ENCODE data around the gene SAT2. TPM values are rescaled to one million over a fixed set of nuclear protein-coding genes. Genes with fewer than 3 reads are reported as not detected.

SAT2 gene
- total RNA-seq, 1 experiment from 2014 or later, result 52.0 TPM

Other genes with a start within 250 kb of the SAT2 start
- 15.8 and 18.8 TPM in 2 replicates for gene TNK1, start 246.7 kb downstream of the SAT2 start, total RNA-seq (2021)
- 53.0 and 64.5 TPM in 2 replicates for gene PLSCR3, start 233.3 kb downstream of the SAT2 start, total RNA-seq (2021)
- gene TMEM256, start 223.7 kb downstream of the SAT2 start, total RNA-seq (2021), result 55.4 and 91.7 TPM in 2 replicates
- gene NLGN2, start 220.0 kb downstream of the SAT2 start, total RNA-seq (2021), result 86.3 and 98.8 TPM in 2 replicates
- gene SPEM1, start 207.5 kb downstream of the SAT2 start, total RNA-seq (2021), result 0.83 and 1.1 TPM in 2 replicates
- gene SPEM2, start 202.2 kb downstream of the SAT2 start, total RNA-seq (2021), result 0.50 TPM in 1 of 2 replicates, not detected in the other
- gene SPEM3, start 199.0 kb downstream of the SAT2 start, total RNA-seq (2021), result not detected in 2 replicates
- gene TMEM102, start 192.4 kb downstream of the SAT2 start, total RNA-seq (2021), result 17.0 and 20.7 TPM in 2 replicates
- 15.2 and 23.2 TPM in 2 replicates for gene FGF11, start 188.3 kb downstream of the SAT2 start, total RNA-seq (2021)
- 31.9 and 53.4 TPM in 2 replicates for gene CHRNB1, start 182.8 kb downstream of the SAT2 start, total RNA-seq (2021)
- 50.6 and 54.0 TPM in 2 replicates for gene ZBTB4, start 148.2 kb downstream of the SAT2 start, total RNA-seq (2021)
- not detected in 2 replicates for gene SLC35G6, start 146.4 kb downstream of the SAT2 start, total RNA-seq (2021)
- 149 and 166 TPM in 2 replicates for gene POLR2A, start 143.5 kb downstream of the SAT2 start, total RNA-seq (2021)
- 14.3 and 21.5 TPM in 2 replicates for gene TNFSF12, start 78.8 kb downstream of the SAT2 start, total RNA-seq (2021)
- gene TNFSF13, start 69.1 kb downstream of the SAT2 start, total RNA-seq (2021), result 46.4 and 65.4 TPM in 2 replicates
- 68.4 and 72.4 TPM in 2 replicates for gene SENP3, start 65.9 kb downstream of the SAT2 start, total RNA-seq (2021)
- 27.0 and 37.0 TPM in 2 replicates for gene CD68, start 48.2 kb downstream of the SAT2 start, total RNA-seq (2021)
- 33.4 and 44.2 TPM in 2 replicates for gene MPDU1, start 44.0 kb downstream of the SAT2 start, total RNA-seq (2021)
- 80.9 and 124 TPM in 2 replicates for gene SOX15, start 37.7 kb downstream of the SAT2 start, total RNA-seq (2021)
- 61.5 and 63.7 TPM in 2 replicates for gene FXR2, start 12.9 kb downstream of the SAT2 start, total RNA-seq (2021)
- 0.52 and 1.0 TPM in 2 replicates for gene SHBG, start 2.3 kb upstream of the SAT2 start, total RNA-seq (2021)
- gene ATP1B2, start 23.1 kb upstream of the SAT2 start, total RNA-seq (2021), result 0.63 and 0.73 TPM in 2 replicates
- 307 and 340 TPM in 2 replicates for gene TP53, start 59.7 kb upstream of the SAT2 start, total RNA-seq (2021)
- gene WRAP53, start 60.7 kb upstream of the SAT2 start, total RNA-seq (2021), result 31.9 and 37.2 TPM in 2 replicates
- gene EFNB3, start 77.4 kb upstream of the SAT2 start, total RNA-seq (2021), result 1.5 and 1.6 TPM in 2 replicates
- gene DNAH2, start 89.9 kb upstream of the SAT2 start, total RNA-seq (2021), result 10.6 and 11.6 TPM in 2 replicates
- 41.3 and 41.8 TPM in 2 replicates for gene KDM6B, start 206.4 kb upstream of the SAT2 start, total RNA-seq (2021)
- gene TMEM88, start 227.2 kb upstream of the SAT2 start, total RNA-seq (2021), result 3.1 and 3.4 TPM in 2 replicates
- gene NAA38, start 229.7 kb upstream of the SAT2 start, total RNA-seq (2021), result 159 and 176 TPM in 2 replicates
- 14.3 and 22.0 TPM in 2 replicates for gene CYB5D1, start 230.2 kb upstream of the SAT2 start, total RNA-seq (2021)

Data from PC-9 (cell line).